ENCODE measurements around the gene KLHL7.

DNA sequence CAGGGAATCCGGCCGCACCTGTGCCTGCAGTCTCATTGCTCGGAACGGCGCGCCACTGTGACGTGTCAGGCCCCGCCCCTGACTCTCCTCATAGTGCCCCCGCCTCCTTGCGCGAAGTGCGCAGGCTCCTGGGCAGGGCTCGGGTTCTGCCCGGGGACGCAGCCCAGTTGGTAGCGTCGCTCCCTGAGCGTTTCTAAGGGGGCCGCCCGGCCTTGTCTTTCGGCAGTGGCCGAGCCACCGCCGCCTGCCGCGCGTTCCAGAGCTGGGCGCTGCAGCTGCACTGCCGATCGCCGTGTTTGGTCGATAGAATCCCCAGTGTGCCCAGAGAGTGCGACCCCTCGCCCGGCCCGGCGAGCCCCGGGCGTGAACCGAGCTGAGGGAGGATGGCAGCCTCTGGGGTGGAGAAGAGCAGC lies at the start of gene KLHL7:
- TF ChIP-seq, protein P1, sequence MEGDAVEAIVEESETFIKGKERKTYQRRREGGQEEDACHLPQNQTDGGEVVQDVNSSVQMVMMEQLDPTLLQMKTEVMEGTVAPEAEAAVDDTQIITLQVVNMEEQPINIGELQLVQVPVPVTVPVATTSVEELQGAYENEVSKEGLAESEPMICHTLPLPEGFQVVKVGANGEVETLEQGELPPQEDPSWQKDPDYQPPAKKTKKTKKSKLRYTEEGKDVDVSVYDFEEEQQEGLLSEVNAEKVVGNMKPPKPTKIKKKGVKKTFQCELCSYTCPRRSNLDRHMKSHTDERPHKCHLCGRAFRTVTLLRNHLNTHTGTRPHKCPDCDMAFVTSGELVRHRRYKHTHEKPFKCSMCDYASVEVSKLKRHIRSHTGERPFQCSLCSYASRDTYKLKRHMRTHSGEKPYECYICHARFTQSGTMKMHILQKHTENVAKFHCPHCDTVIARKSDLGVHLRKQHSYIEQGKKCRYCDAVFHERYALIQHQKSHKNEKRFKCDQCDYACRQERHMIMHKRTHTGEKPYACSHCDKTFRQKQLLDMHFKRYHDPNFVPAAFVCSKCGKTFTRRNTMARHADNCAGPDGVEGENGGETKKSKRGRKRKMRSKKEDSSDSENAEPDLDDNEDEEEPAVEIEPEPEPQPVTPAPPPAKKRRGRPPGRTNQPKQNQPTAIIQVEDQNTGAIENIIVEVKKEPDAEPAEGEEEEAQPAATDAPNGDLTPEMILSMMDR (conservative IDR thresholded peaks at IDR 0.05 in 1 of 2, IDR thresholded peaks at IDR 0.05 in 1 of 2; ENCODE audit: extremely low read depth in 1 of 2, insufficient read depth in 1 of 2, low read depth in 1 of 2, low read length in 2 of 2), result no peak
- no peak for TF ChIP-seq EZH2 (IDR thresholded peaks at IDR 0.05; ENCODE audit: borderline replicate concordance, low read length)
